ENCODE results near the gene MEMO1. TPM values are rescaled to one million over a fixed set of nuclear protein-coding genes. Genes with fewer than 3 reads are reported as not detected.
A peak's percentile ranks its signal among the peaks of the same experiment; 100 is the strongest.
"Not testable (repeated sequence)": the region's sequence is repeated elsewhere in the genome, so short reads cannot be mapped to it uniquely, and the experiment has no call there.

The MEMO1 gene
- total and polyA plus RNA-seq, 8 donors, result 10.5 to 20.4 (median 16.3) TPM

DNA sequence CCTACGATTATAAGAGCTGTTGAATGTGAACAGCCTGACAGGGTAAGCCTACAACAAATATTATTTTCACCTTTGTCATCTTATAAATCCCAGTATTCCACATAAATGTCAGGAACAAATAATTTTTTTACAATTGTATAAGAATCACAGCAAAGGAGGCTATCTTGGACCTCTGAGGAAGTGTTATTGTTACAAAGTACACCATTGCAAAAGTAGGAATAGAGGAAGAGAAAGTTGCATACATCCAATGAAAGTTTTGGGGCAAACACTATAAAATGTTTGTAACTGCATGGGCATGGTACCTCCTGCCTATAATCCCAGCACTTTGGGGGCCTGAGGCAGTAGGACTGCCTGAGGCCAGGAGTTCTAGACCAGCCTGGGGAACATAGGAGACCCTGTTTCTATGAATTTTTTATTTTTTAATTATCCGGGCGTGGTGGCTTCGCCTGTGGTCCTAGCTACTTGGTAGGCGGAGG is 715 bp upstream of the MEMO1 start:
- TF ChIP-seq, protein P1, sequence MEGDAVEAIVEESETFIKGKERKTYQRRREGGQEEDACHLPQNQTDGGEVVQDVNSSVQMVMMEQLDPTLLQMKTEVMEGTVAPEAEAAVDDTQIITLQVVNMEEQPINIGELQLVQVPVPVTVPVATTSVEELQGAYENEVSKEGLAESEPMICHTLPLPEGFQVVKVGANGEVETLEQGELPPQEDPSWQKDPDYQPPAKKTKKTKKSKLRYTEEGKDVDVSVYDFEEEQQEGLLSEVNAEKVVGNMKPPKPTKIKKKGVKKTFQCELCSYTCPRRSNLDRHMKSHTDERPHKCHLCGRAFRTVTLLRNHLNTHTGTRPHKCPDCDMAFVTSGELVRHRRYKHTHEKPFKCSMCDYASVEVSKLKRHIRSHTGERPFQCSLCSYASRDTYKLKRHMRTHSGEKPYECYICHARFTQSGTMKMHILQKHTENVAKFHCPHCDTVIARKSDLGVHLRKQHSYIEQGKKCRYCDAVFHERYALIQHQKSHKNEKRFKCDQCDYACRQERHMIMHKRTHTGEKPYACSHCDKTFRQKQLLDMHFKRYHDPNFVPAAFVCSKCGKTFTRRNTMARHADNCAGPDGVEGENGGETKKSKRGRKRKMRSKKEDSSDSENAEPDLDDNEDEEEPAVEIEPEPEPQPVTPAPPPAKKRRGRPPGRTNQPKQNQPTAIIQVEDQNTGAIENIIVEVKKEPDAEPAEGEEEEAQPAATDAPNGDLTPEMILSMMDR (IDR thresholded peaks at IDR 0.05), result no peak
- ATAC-seq, result no peak
- no peak for DNase-seq
- H3K36me3 ChIP-seq, result no peaks in the 10 kb centered on the region
- no peaks in the 10 kb centered on the region for H3K9me3 ChIP-seq
- intact Hi-C loops (cut with DNase I), result no loop called here
- peak overlapping the region; percentile 62 to 86 (median 70) for H3K27ac ChIP-seq
- FAIRE-seq, result no peak
- H3K27me3 ChIP-seq, result no peaks in the 10 kb centered on the region
- WGBS, 2 donors, result 72 to 73% methylated on average over 5 of the region's 5 CpGs
- H3K4me1 ChIP-seq, result peaks cover 9 to 24% (median 17%) of the 10 kb centered on the region in 3 donors
- peak overlapping the region in 3 of 4 donors; percentile 40 to 86 (median 70) for H3K4me3 ChIP-seq

DNA sequence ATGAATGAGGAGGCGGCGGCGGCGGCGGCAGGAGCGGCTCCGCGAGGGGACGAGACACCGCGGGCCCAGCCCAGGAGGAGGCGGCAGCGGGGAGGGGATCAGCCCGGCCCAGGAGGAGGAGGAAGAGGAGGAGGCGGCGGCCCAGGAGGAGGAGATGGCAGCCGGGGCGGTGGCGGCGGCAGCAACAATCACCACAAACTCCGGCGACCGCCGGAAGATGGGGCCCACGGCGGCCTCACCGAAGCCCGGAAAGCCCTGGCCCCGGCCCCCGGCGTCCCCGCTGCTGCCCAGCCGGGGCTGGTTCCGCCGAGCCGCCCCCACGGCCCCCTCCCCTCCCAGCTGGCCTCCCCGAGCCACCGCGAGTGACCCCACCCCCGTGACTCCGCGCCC is 533 bp downstream of the MEMO1 start:
- 1% methylated on average over 15 to 28 of the region's 43 CpGs for WGBS, 2 donors
- H3K36me3 ChIP-seq; H3K9me3 ChIP-seq; H3K27me3 ChIP-seq; FAIRE-seq; intact Hi-C loops (cut with DNase I): not testable (repeated sequence)
- H3K4me1 ChIP-seq, result peaks cover 9 to 32% (median 21%) of the 10 kb centered on the region in 3 donors
- H3K27ac ChIP-seq, result peak overlapping the region; percentile 62 to 86 (median 70)
- ATAC-seq (peak; percentile 59 to 76 (median 74)), DNase-seq (peak in 4 of 6 donors; percentile 48 to 79 (median 66))
- peak overlapping the region; percentile 40 to 86 (median 56) for H3K4me3 ChIP-seq

DNA sequence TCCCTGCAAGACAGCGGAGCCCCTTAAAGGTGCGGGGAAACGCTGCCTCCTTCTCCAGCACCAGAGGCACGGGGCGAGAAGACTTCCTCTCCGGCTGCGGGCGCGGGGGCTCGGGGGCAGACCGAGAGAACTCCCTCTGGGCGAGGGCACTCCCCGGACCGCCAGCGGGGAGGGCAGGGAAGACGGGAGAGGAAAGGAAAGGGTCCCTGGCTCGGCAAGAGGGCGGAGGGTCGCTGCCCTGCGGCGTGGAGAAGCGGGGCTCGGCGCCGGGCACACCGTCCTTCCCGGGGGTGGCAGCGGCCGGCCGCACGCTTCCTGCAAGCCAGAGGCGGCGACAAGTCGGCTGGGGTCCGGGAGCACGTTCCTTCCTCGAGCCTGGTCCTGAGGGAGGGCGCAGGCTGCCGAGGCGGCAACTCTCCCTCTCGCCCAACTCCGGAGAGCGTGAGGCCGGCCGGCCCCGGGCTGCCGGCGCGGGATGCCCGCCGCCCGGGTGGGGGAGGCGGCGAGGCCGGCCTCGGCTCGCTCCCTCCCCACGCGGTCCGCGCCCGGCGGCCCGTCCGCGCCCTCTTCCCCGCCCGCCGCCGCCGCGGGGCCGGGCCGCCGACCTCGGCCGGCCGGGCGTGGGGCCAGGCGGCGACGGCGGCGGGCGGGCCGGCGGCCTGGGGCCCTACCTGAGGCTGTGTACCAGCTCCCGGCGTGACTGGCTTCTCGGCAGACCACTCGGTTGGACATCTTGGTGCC is 1.1 kb downstream of the MEMO1 start:
- no peaks in the 10 kb centered on the region for H3K27me3 ChIP-seq
- no peak for FAIRE-seq
- H3K4me3 ChIP-seq, result peak overlapping the region; percentile 66 to 86 (median 70)
- peak overlapping the region; percentile 68 to 86 (median 76) for H3K27ac ChIP-seq
- peaks cover 9 to 32% (median 21%) of the 10 kb centered on the region in 3 donors for H3K4me1 ChIP-seq
- TF ChIP-seq, protein P1 (IDR thresholded peaks at IDR 0.05), result no peak
- WGBS, 2 donors, result 0 to 2% methylated on average over 16 to 91 of the region's 91 CpGs
- intact Hi-C loops (cut with DNase I), result no loop called here
- peak; percentile 29 to 87 (median 52) for DNase-seq
- peak; percentile 2 to 36 (median 16) for ATAC-seq
- no peaks in the 10 kb centered on the region for H3K9me3 ChIP-seq
- no peaks in the 10 kb centered on the region for H3K36me3 ChIP-seq

DNA sequence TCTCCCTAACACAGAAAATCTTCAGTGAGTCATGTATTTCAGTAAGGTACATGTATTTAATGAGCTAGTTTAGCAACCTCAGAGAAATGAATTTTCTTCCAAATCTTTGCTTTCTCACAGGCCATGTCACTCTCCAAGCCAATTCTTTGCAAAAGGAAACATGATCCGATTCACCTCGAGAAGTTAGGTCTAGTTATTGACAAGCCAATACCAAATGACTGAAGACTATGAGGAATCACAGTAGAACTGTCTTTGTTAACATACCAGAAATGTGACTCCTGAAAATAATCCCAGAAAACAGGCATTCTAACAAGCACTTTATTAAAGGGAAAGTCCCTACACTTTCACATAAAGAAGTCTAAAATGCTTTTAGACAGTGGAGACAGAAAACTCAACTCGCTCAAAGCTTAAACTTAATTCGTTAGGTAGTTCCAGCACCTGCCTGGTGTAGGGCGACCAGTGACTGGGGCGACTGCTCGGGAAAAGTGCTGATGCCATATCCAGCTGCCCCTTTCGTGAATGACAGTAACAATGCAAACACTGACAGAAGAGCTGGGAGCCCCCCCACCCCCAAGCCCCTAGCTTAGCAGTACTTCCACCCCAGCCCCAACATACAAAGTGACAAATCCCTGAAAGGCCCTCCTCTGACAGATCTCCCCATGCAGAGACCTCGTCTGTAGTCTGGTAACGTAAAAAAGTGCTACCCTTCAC is 1.8 kb downstream of the MEMO1 start:
- Histone ChIP-seq H3K36me3 (no peaks in the 10 kb centered on the region), H3K9me3 (no peaks in the 10 kb centered on the region), H3K4me3 (peak overlapping the region; percentile 66 to 86 (median 70)), H3K27me3 (no peaks in the 10 kb centered on the region), H3K4me1 (peaks cover 9 to 32% (median 21%) of the 10 kb centered on the region in 3 donors), H3K27ac (peak overlapping the region; percentile 68 to 82 (median 70))
- intact Hi-C loops (cut with DNase I), result no loop called here
- WGBS, 2 donors, result 1% methylated on average over 10 of the region's 10 CpGs
- TF ChIP-seq, protein P1 (IDR thresholded peaks at IDR 0.05), result no peak
- DNase-seq (peak in 3 of 6 donors; percentile 9 to 24 (median 22)), FAIRE-seq (no peak), ATAC-seq (peak in 1 of 4 donors; percentile 3)

DNA sequence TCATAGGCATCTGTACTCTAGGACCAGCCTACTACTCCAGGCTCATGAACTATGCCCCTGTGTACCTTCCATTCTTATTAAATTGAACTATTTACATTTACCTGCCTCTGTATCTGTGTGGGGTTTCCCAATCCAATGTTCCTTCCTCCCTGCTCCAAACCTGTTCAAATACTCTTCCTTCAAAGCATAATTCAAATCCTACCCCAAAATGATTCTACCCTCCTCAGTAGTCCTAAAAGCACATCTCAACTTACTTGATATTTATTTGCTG is 3.8 kb downstream of the MEMO1 start:
- ATAC-seq (no peak), DNase-seq (no peak), FAIRE-seq (no peak)
- TF ChIP-seq, protein P1 (IDR thresholded peaks at IDR 0.05), result no peak
- no peaks in the 10 kb centered on the region for H3K36me3 ChIP-seq
- H3K4me3 ChIP-seq, result no peak overlapping the region
- H3K27ac ChIP-seq, result no peak overlapping the region
- H3K9me3 ChIP-seq, result no peaks in the 10 kb centered on the region
- H3K4me1 ChIP-seq, result peaks cover 9 to 32% (median 21%) of the 10 kb centered on the region in 3 donors
- no peaks in the 10 kb centered on the region for H3K27me3 ChIP-seq
- intact Hi-C loops (cut with DNase I), result no loop called here
